Liver (tissue), 9 donors: ENCODE data around the gene INPP4B. TPM values are rescaled to one million over a fixed set of nuclear protein-coding genes. Genes with fewer than 3 reads are reported as not detected.

Experiments used
- DNase-seq: peaks from one replicate; pipeline ENCODE4 v3.0.0-alpha.2; 2017; ENCODE audit warnings: low spot score
- H3K27ac ChIP-seq, 2 donors: one replicate each; pipeline ENCODE4 v1.7.0; 2013; ENCODE audit warnings: inconsistent platforms in 2 of 2, low read length in 2 of 2, control low read depth in 1 of 2, low read depth in 1 of 2, mild to moderate bottlenecking in 1 of 2
- H3K27me3 ChIP-seq, 4 donors: one replicate each; pipeline versions ENCODE4 v1.6.1 to v1.7.0; 2013; ENCODE audit warnings: low read length in 3 of 4, inconsistent platforms in 1 of 4, mild to moderate bottlenecking in 1 of 4, moderate library complexity in 1 of 4; ENCODE audit not compliant: control insufficient read depth in 4 of 4, insufficient read depth in 4 of 4
- H3K36me3 ChIP-seq, 4 donors: one replicate each; pipeline versions ENCODE4 v1.6.1 to v1.7.0; 2013; ENCODE audit warnings: low read length in 3 of 4, mild to moderate bottlenecking in 3 of 4, low read depth in 1 of 4, moderate library complexity in 1 of 4; ENCODE audit not compliant: control insufficient read depth in 4 of 4, insufficient read depth in 3 of 4
- H3K4me1 ChIP-seq, 4 donors: one replicate each; pipeline versions ENCODE4 v1.6.1 to v1.7.0; 2013; ENCODE audit warnings: low read length in 3 of 4, mild to moderate bottlenecking in 3 of 4, moderate library complexity in 1 of 4; ENCODE audit not compliant: control insufficient read depth in 4 of 4, insufficient read depth in 4 of 4
- H3K4me3 ChIP-seq, 3 donors: one replicate each; pipeline versions ENCODE4 v1.6.1 to v1.7.0; 2013; ENCODE audit warnings: low read length in 3 of 3, control low read depth in 1 of 3, low read depth in 1 of 3, mild to moderate bottlenecking in 1 of 3
- H3K9ac ChIP-seq, 2 donors: one replicate each; pipeline ENCODE4 v1.7.0; 2013; ENCODE audit warnings: low read length in 2 of 2, mild to moderate bottlenecking in 2 of 2, moderate library complexity in 2 of 2, control low read depth in 1 of 2, low read depth in 1 of 2
- H3K9me3 ChIP-seq, 4 donors: one replicate each; pipeline versions ENCODE4 v1.6.1 to v1.7.0; 2013; ENCODE audit warnings: low read length in 3 of 4; ENCODE audit not compliant: control insufficient read depth in 4 of 4
- ATF3 ChIP-seq: IDR thresholded peaks from 2 replicates; pipeline ENCODE4 v1.6.1; 2016; ENCODE audit warnings: antibody characterized with exemption
- CTCF ChIP-seq: fragments of 150-350 bp; IDR thresholded peaks from 2 replicates; pipeline ENCODE4 v1.5.1; 2017; ENCODE audit warnings: improper control_type of control experiment, low read depth, low read length; ENCODE audit not compliant: missing input control
- EGR1 ChIP-seq, 2 donors: IDR thresholded peaks; 2 replicates each; pipeline ENCODE4 v1.6.1; 2016 to 2018; ENCODE audit warnings: antibody characterized with exemption in 2 of 2, low read depth in 2 of 2
- FOXA1 ChIP-seq: IDR thresholded peaks from 2 replicates; pipeline ENCODE4 v1.6.1; 2016; ENCODE audit warnings: antibody characterized with exemption
- FOXA2 ChIP-seq: IDR thresholded peaks from 2 replicates; pipeline ENCODE4 v1.6.1; 2016; ENCODE audit warnings: antibody characterized with exemption
- GABPA ChIP-seq, 2 donors: IDR thresholded peaks in 1 of 2; conservative IDR thresholded peaks in 1 of 2; 2 replicates each; pipeline ENCODE4 v1.6.1; 2016; ENCODE audit warnings: antibody characterized with exemption in 2 of 2, mild to moderate bottlenecking in 1 of 2, moderate library complexity in 1 of 2
- HNF4A ChIP-seq, 2 donors: conservative IDR thresholded peaks; 2 replicates each; pipeline ENCODE4 v1.6.1; 2016; ENCODE audit warnings: antibody characterized with exemption in 2 of 2, mild to moderate bottlenecking in 2 of 2
- HNF4G ChIP-seq: IDR thresholded peaks from 2 replicates; pipeline ENCODE4 v1.6.1; 2016; ENCODE audit warnings: antibody characterized with exemption
- JUND ChIP-seq, 2 donors: IDR thresholded peaks; 2 replicates each; pipeline ENCODE4 v1.6.1; 2016; ENCODE audit warnings: antibody characterized with exemption in 2 of 2
- MAX ChIP-seq: IDR thresholded peaks from 2 replicates; pipeline ENCODE4 v1.6.1; 2016; ENCODE audit warnings: antibody characterized with exemption
- NR2F2 ChIP-seq: IDR thresholded peaks from 2 replicates; pipeline ENCODE4 v1.6.1; 2016; ENCODE audit warnings: antibody characterized with exemption
- RAD21 ChIP-seq, 2 donors: IDR thresholded peaks; 2 replicates each; pipeline ENCODE4 v1.6.1; 2016; ENCODE audit warnings: antibody characterized with exemption in 2 of 2, mild to moderate bottlenecking in 2 of 2
- SP1 ChIP-seq: IDR thresholded peaks from 2 replicates; pipeline ENCODE4 v1.6.1; 2018; ENCODE audit warnings: antibody characterized with exemption, mild to moderate bottlenecking
- YY1 ChIP-seq: IDR thresholded peaks from 2 replicates; pipeline ENCODE4 v1.6.1; 2016; ENCODE audit warnings: antibody characterized with exemption, mild to moderate bottlenecking
- WGBS: extraction: QIAGEN DNeasy Blood & Tissue Kit; methylation state at CpG from one replicate; pipeline ENCODE4 v1.1.7; 2013; 5-methylcytosine and 5-hydroxymethylcytosine counted together
- polyA plus RNA-seq, 2 donors: library from polyadenylated mRNA; stranded (reverse) in 1 of 2; unstranded in 1 of 2; fragments of 200-250 nt in 1 of 2; fragments of >200 nt in 1 of 2; fragmentation: Nextera tagmentation in 1 of 2; extraction: Ambion mirVana in 1 of 2; gene quantifications; one replicate each; pipeline versions ENCODE4 v1.2.1 to v1.2.3, GENCODE V29; 2013 to 2015
- total RNA-seq, 2 donors: library from RNA; depleted of rRNA; stranded (reverse); fragments of >200 nt; gene quantifications; one replicate each; pipeline ENCODE4 v1.2.3, GENCODE V29; 2014
- TF ChIP-seq, protein P1 (sequence below): IDR thresholded peaks from 2 replicates; pipeline ENCODE4 v1.6.1; 2016; ENCODE audit warnings: antibody characterized with exemption, mild to moderate bottlenecking
- donor health status: healthy.
- donor health status: healthy.
- donor health status: healthy.
- donor health status: healthy.
- donor health status: healthy.

The INPP4B gene
- total and polyA plus RNA-seq, 4 donors, result 0.43 to 2.8 (median 1.6) TPM

DNA sequence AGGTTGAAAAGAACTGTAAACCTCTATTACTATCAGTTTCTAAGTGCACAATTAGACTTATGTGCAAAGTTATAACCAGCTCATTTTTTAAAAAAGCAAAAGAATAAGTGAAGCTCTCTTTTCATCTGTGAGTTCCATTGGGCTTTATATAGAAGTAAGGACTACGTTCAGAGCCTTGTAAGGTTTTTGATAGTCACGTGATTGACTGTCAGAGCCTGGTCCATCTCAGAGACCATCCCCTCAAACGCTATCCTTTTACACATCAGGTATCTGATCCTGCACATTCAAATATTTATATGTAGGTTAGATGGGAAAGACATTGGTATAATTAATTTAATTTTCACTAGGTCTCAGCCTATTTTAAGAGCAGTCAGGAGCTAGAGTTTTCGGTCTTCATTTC is 279.3 kb downstream of the INPP4B start:
- whole genome bisulfite sequencing, result 67% methylated on average over 4 of the region's 4 CpGs
- H3K4me3 ChIP-seq, result no peak overlapping the region
- no peak overlapping the region for H3K27ac ChIP-seq
- H3K27me3 ChIP-seq, result no peaks in the 10 kb centered on the region
- no peak for DNase-seq
- H3K4me1 ChIP-seq, result no peaks in the 10 kb centered on the region
- H3K9me3 ChIP-seq, result no peaks in the 10 kb centered on the region
- no peak overlapping the region for H3K9ac ChIP-seq
- H3K36me3 ChIP-seq, result no peaks in the 10 kb centered on the region
- TF ChIP-seq FOXA2 (no peak), RAD21 (IDR thresholded peaks at IDR 0.05) (no peak), JUND (IDR thresholded peaks at IDR 0.05) (no peak), FOXA1 (no peak), NR2F2 (no peak)
- TF ChIP-seq, protein P1, sequence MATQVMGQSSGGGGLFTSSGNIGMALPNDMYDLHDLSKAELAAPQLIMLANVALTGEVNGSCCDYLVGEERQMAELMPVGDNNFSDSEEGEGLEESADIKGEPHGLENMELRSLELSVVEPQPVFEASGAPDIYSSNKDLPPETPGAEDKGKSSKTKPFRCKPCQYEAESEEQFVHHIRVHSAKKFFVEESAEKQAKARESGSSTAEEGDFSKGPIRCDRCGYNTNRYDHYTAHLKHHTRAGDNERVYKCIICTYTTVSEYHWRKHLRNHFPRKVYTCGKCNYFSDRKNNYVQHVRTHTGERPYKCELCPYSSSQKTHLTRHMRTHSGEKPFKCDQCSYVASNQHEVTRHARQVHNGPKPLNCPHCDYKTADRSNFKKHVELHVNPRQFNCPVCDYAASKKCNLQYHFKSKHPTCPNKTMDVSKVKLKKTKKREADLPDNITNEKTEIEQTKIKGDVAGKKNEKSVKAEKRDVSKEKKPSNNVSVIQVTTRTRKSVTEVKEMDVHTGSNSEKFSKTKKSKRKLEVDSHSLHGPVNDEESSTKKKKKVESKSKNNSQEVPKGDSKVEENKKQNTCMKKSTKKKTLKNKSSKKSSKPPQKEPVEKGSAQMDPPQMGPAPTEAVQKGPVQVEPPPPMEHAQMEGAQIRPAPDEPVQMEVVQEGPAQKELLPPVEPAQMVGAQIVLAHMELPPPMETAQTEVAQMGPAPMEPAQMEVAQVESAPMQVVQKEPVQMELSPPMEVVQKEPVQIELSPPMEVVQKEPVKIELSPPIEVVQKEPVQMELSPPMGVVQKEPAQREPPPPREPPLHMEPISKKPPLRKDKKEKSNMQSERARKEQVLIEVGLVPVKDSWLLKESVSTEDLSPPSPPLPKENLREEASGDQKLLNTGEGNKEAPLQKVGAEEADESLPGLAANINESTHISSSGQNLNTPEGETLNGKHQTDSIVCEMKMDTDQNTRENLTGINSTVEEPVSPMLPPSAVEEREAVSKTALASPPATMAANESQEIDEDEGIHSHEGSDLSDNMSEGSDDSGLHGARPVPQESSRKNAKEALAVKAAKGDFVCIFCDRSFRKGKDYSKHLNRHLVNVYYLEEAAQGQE, result no peak

DNA sequence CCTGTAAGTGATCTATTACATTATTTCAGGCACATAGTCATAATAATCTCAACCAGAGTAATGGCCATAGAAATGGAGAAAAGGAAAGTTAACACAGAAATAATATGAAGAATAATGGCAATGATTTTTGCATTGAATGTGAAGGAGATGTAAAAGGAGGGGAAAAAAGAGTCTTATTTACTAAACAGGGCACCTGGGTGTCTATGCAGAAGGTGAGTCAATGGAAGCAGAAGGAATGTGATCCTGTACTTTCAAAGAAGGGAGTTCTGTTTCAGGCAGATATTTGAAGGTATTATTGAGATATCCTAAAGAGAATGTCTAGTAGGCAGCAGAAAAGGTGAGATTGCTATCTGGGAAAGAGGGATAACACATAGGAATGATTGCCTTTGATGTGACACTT is 279.9 kb downstream of the INPP4B start:
- H3K4me3 ChIP-seq, result no peak overlapping the region

More for the DNA sequence above, 279.9 kb downstream of the INPP4B start:
- TF ChIP-seq MAX, result no peak
- no peak for TF ChIP-seq HNF4A (conservative IDR thresholded peaks at IDR 0.05)
- TF ChIP-seq, protein P1, result no peak
- no peak for TF ChIP-seq HNF4G
- no peak for TF ChIP-seq GABPA (IDR thresholded peaks at IDR 0.05 in 1 of 2, conservative IDR thresholded peaks at IDR 0.05 in 1 of 2)
- TF ChIP-seq RAD21 (IDR thresholded peaks at IDR 0.05), result no peak
- no peak for TF ChIP-seq ATF3
- TF ChIP-seq YY1, result no peak
- TF ChIP-seq NR2F2, result no peak
- no peak for TF ChIP-seq JUND (IDR thresholded peaks at IDR 0.05)
- TF ChIP-seq FOXA1, result no peak
- TF ChIP-seq SP1, result no peak
- no peak for TF ChIP-seq EGR1 (IDR thresholded peaks at IDR 0.05; ENCODE audit: low read depth in 2 of 2)
- TF ChIP-seq CTCF, result no peak
- no peak overlapping the region for H3K27ac ChIP-seq
- DNase-seq, result no peak
- no peaks in the 10 kb centered on the region for H3K9me3 ChIP-seq
- H3K27me3 ChIP-seq, result no peaks in the 10 kb centered on the region
- H3K9ac ChIP-seq, result no peak overlapping the region
- no peaks in the 10 kb centered on the region for H3K4me1 ChIP-seq
- H3K36me3 ChIP-seq, result no peaks in the 10 kb centered on the region
